ENCODE results near the gene BLMH.

- no peak for TF ChIP-seq CTCF (IDR thresholded peaks at IDR 0.05)
- no peak for TF ChIP-seq POLR2AphosphoS5 (IDR thresholded peaks at IDR 0.05)
Measured at GRCh38 chr17:30208214-30208613, 83.5 kb downstream of the BLMH start.
